NCI-H2227 (cell line): ENCODE data around the gene KIRREL1.

Experiments
- DNase-seq: peaks from one replicate; lab custom pipeline; 2025; ENCODE audit not compliant: unreplicated experiment; lab: John Stamatoyannopoulos, UW

The KIRREL1 gene

GRCh38 chr1:158005224-158005623, 11.8 kb downstream of the KIRREL1 start:
- DNase-seq, result no peak

- DNase-seq, result no peak
These were observed 13.7 kb downstream of the KIRREL1 start for GRCh38 chr1:158007180-158007579.

- no peak for DNase-seq
These were observed 14.4 kb downstream of the KIRREL1 start for GRCh38 chr1:158007667-158008386.

GRCh38 chr1:158008630-158009029, 15.2 kb downstream of the KIRREL1 start:
- no peak for DNase-seq

- no peak for DNase-seq
These were observed 18.3 kb downstream of the KIRREL1 start for GRCh38 chr1:158011714-158012113.

- peak; percentile 32 for DNase-seq
These were observed 20.6 kb downstream of the KIRREL1 start for GRCh38 chr1:158013840-158014730.

GRCh38 chr1:158014731-158015320, 21.4 kb downstream of the KIRREL1 start:
- no peak for DNase-seq

- DNase-seq, result no peak
These were observed 23.3 kb downstream of the KIRREL1 start for GRCh38 chr1:158016651-158017335.

GRCh38 chr1:158017800-158018595, 24.6 kb downstream of the KIRREL1 start:
- no peak for DNase-seq

- DNase-seq, result no peak
These were observed 25.9 kb downstream of the KIRREL1 start for GRCh38 chr1:158019171-158019868.

GRCh38 chr1:158020259-158020885, 26.9 kb downstream of the KIRREL1 start:
- DNase-seq, result no peak

GRCh38 chr1:158020886-158021620, 27.6 kb downstream of the KIRREL1 start:
- DNase-seq, result no peak

- no peak for DNase-seq
These were observed 28.3 kb downstream of the KIRREL1 start for GRCh38 chr1:158021721-158022120.

GRCh38 chr1:158022554-158023312, 29.3 kb downstream of the KIRREL1 start:
- DNase-seq, result no peak

GRCh38 chr1:158024737-158025136, 31.3 kb downstream of the KIRREL1 start:
- DNase-seq, result no peak

- DNase-seq, result peak; percentile 29
These were observed 32.3 kb downstream of the KIRREL1 start for GRCh38 chr1:158025576-158026230.

- no peak for DNase-seq
These were observed 33.2 kb downstream of the KIRREL1 start for GRCh38 chr1:158026651-158027050.
